DMS79 treated with DMSO at 0.1 percent for 48 hours (cell line): ENCODE measurements around the gene YES1.
"Not testable (repeated sequence)": the region's sequence is repeated elsewhere in the genome, so short reads cannot be mapped to it uniquely, and the experiment has no call there.

Experiments
- DNase-seq: peaks from one replicate; lab custom pipeline; 2025; lab: John Stamatoyannopoulos, UW

YES1 gene

GRCh38 chr18:820591-821165 lies 8.6 kb upstream of the YES1 start:
- no peak for DNase-seq

- DNase-seq, result no peak
Measured at GRCh38 chr18:816869-817268, 4.8 kb upstream of the YES1 start.

GRCh38 chr18:816088-816653 lies 4.1 kb upstream of the YES1 start:
- DNase-seq, result no peak

DNA sequence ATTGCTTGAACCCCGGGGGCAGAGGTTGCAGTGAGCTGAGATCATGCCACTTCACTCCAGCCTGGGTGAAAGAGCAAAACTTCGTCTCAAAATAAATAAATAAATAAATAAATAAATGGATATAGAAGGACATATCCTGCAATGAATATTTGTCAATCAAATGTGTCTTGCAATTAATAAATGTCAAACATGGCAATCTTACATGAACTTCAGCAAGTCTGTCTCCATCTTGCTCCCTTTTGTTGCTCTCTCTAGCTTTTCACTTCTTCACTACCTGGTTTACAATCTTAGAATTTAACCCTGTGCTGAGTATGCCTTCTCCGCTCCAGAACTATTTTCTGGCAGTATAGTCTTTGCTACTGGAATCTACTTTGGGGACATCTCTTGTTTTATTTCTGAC lies 3.3 kb upstream of the YES1 start:
- DNase-seq, result no peak

- no peak for DNase-seq
Measured at GRCh38 chr18:814300-815084, 2.5 kb upstream of the YES1 start.

DNA sequence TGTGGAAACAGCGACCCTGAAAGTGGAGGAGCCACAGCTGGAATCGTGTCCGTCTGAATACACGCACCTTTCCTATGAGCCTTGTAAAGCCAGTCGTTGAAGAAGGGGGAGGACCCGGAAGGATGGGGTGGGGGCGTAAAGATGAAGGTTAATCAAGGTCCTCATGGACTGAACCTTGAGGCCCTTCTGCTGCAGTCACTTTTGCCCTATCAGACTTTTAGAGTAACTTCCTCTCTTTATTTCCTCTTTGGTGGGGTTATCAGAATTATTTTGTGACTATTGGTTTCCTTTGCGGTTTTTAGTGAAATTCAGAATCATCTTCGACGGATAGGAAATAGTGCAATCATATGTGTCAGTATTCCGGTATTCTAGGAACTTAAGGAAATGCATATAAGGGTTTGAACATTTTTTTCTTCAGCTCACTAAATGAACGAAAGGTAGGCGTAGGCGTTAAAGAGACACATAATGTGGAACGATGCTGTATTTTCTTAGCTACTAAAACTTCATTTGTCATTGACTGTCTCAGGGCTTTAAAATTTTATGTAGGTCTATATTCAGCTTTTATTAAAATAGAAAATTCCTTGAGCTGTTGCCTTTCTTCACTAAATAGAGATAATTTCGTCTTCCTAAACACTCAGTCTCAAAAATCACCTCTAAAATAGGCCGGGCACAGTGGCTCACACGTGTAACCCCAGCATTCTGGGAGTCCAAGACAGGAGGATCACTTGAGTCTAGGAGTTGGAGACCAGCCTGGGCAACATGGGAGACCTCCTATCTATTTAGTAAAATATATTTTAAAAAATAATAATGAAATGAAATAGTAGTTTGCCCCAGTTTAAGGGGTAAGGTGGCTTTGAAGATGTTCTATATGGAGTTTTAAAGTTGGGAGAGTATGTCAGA lies 1.4 kb upstream of the YES1 start:
- DNase-seq, result no peak

GRCh38 chr18:812376-813171 lies 532 bp upstream of the YES1 start:
- peak; percentile 68 for DNase-seq

DNA sequence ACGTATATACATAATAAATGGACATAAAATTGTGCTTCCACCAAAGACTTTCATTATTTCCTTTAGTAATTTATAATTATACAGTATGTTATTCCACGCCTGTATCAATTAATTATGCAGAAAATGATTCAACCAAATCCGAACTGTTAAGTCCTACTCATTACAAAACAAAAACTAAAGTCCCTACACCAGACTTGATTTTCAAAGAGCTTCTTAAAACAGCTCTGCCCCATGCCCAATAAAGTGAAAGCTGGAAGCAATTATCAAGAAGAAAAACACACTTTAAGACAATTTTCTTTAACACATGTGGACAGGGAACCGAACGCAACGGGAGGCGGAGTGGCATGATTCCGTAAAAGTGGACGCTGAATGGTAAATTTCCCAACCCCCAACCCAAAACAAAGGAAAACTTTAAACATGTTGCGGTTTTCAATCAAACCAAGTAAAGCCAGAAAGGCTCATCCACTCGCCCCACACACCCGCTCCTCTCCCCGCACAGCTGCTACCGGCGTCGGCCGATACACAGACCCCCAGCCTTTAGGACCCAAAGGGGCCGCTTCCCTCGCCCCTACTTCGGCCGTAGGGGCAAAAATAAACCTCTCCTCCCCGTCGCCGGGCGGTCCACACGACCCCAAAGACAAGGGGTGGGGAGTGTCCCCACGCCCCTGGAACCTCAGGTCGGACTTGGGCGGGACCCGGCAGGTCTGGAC lies 705 bp downstream of the YES1 start:
- DNase-seq, result peak; percentile 41

DNA sequence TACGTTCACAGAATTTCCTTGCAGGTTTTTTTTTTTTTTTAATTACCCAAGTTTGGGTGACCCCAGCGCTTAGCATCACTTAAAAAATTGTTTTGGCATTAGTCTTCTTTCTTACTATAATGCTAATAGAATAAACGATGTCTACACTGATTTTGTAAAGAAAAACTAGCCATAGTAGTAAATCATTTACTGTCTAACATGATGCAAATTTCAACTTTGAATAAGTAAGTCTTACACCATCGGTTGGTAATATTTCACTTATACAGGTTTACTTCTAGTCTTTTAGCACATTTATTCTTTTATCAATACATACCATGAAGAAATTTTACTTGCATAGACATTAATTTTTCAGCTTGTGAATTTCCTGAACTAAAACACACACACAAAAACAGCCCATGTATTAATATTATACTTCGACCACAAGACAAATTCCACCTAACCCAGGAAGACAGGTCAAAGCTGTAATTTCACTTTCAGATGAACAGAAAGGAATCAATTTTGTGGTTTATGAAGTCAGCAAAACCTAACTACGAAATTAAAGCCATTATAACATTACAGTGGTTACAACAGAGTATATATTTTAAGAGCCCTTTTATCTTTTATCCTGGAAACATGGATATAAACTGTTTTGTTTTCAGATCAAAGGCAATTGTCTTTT lies 1.9 kb downstream of the YES1 start:
- DNase-seq, result no peak

DNA sequence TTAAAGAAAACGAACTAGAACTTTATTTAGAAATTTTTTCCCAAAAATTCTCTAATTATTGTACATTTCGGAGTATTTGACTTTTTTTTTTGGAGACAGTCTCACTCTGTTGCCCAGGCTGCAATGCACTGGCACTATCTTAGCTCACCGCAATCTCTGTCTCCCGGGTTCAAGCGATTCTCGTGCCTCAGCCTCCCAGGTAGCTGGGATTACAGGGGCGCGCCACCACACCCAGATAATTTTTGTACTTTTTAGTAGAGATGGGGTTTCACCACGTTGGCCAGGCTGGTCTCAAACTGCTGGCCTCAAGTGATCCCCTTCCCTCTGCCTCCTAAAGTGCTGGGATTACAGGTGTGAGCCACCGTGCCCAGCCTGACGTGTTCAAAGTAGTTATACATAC lies 2.8 kb downstream of the YES1 start:
- not testable (repeated sequence) for DNase-seq

GRCh38 chr18:808502-808901 lies 3.5 kb downstream of the YES1 start:
- DNase-seq, result no peak

DNA sequence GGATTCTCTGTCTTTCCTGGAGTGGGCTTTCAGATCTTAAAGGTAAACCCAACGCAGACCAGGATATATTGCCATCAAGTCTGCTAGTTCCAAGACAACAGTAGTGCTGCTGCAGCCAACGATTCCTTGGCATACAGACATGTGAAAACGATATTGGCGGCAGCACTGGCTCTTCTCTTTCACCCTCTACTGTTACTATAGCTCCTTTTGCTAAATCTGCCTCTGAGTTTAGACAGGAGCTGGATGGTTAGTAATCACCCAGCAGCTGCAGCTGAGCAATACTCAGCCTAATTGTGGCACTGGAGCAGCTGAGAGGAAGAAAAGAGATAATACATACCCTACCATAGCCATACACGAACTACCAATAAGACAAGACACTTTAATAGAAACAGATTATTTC lies 4.0 kb downstream of the YES1 start:
- DNase-seq, result no peak

- DNase-seq, result no peak
Measured at GRCh38 chr18:805755-806110, 6.3 kb downstream of the YES1 start.

DNA sequence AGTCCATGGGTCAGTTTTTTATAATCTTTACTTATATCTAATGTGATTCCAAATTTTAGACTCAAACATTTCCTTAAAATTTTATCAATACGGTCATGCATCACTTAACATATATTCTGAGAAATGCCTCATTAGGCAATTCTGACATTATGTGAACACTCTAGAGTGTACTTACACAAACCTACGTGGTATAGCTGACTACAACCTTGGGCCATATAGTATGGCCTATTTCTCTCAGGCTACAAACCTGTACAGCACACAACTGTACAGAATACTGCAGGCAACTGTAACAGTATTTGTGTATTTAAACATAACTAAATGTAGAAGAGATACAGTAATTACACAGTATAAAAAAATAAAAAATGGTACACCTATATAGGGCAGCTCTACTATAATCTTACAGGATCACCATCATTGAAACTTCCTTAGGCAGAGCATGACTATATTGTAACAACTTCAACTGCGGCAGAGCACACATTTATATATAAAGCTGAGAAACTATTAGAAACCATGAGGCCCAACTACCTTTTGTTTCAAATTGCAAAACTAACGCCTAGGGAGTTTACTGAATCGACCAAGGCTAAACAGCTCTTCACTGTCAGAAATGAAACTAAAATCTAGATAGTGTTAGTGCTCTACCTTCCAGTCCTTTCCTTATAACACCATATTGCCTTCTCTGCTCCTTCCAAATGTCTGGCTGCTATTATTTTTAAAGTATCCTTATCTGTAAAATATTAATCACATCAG lies 6.9 kb downstream of the YES1 start:
- DNase-seq, result no peak

DNA sequence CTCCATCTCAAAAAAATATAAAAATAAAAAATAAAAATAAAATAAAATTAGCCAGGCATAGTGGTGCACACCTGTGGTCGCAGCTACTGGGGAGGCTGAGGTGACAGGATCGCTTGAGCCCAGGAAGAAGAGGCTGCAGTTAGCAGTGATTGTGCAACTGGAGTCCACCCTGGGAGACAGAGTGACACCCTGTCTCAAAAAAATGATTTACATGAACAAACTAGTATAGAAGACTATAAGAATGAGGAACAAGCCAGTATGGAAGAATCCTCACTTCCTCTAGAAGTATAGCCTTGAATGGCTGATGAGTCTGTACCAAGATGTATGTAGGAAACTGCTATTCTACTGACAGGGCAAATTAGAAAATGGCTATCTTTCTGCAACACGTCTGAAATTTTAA lies 10.9 kb downstream of the YES1 start:
- no peak for DNase-seq

- DNase-seq, result no peak
Measured at GRCh38 chr18:799943-800342, 12.1 kb downstream of the YES1 start.

DNA sequence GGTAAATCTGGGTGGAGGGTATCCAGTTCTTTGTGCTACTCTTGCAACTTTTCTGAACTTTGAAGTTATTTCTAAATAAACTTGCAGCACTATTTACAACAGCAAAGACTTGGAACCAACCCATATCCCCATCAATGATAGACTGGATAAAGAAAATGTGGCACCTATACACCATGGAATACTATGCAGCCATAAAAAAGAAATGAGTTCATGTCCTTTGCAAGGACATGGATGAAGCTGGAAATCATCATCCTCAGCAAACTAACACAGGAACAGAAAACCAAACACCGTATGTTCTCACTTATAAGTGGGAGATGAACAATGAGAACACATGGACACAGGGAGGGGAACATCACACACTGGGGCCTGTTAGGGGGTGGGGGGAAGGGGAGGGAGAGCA lies 16.7 kb downstream of the YES1 start:
- not testable (repeated sequence) for DNase-seq

DNA sequence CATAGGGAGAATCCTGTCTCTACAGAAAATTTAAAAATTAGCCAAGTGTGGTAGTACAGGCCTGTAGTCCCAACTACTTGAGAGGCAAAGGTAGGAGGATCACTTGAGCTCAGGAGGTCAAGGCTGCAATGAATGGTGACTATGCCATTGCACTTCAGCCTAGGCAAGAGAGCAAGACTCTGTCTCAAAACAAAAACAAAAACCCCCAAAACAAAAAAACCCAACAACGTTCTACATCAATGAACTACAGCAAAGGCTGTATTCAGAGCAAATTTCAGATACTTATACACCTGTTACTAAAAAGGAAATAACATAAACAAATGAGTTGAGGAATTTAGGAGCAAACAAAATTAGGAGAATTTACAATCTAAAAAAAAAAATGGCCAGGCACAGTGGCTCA lies 22.6 kb downstream of the YES1 start:
- no peak for DNase-seq

GRCh38 chr18:785242-785641 lies 26.8 kb downstream of the YES1 start:
- DNase-seq, result no peak
